ENCODE results near the gene CDH23. TPM values are rescaled to one million over a fixed set of nuclear protein-coding genes. Genes with fewer than 3 reads are reported as not detected.

The CDH23 gene
- total and polyA plus RNA-seq, 2 donors from 2014 or later, result 1.1 to 6.4 TPM

DNA sequence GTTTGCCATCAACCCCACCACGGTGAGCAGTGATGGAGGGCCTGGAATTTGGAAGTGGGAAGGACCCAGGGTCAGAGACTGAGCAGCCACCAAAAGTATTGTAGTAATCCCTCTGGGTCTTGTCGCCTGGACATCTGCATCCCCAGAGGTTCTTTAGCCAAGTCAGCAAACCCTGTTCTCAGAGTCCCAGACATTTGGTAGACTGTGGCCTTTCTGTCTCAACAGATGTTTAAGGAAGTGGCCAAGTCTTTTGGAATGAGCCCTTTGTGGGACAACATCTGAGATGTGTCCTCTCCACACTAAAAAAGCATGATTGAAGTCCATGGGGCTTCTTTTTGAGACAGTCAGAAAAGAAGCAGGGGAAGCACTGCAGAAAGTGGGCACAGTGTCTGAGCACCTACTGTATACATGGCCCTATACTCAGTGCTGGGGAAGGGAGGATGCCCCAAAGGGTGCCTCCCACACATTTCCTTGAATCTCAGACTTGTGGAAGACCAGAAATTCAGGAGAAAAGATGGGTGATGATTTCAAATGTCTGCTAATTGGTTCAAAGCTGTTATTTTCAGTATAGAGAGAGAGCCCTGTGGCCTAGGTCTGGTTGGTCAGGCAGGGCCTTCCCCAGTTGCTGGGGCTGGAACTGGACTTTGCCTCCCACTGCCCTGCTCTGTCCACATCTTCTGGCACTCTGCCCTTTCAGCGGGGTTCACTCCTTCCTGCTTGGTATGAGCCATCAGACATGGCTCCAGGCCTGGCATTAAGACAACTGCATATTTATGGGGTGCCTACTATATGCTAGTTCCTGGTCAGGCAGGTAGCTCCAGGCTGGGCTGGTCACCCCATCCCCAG is 403.1 kb downstream of the CDH23 start:
- H3K27ac ChIP-seq (ENCODE audit: low read depth in 2 of 2, low read length in 2 of 2), result no peak overlapping the region
- H3K4me3 ChIP-seq (ENCODE audit: low read length in 3 of 3), result no peak overlapping the region
- H3K9me3 ChIP-seq (ENCODE audit: control insufficient read depth in 2 of 3, insufficient read depth in 1 of 3, low read length in 3 of 3), result no peaks in the 10 kb centered on the region
- no peaks in the 10 kb centered on the region for H3K36me3 ChIP-seq (ENCODE audit: control insufficient read depth in 2 of 3, insufficient read depth in 3 of 3, low read length in 3 of 3)
- DNase-seq (peak in 1 of 5 donors; percentile 53), FAIRE-seq (peak; percentile 8)
- no peaks in the 10 kb centered on the region for H3K4me1 ChIP-seq (ENCODE audit: control insufficient read depth in 2 of 3, insufficient read depth in 2 of 3, low read depth in 1 of 3, low read length in 3 of 3)
- no peaks in the 10 kb centered on the region for H3K27me3 ChIP-seq (ENCODE audit: control insufficient read depth, insufficient read depth, low read length)
- intact Hi-C loops (cut with DNase I), result no loop called here
- H3K9ac ChIP-seq (ENCODE audit: low read length in 3 of 3), result no peak overlapping the region
- TF ChIP-seq, protein P1, sequence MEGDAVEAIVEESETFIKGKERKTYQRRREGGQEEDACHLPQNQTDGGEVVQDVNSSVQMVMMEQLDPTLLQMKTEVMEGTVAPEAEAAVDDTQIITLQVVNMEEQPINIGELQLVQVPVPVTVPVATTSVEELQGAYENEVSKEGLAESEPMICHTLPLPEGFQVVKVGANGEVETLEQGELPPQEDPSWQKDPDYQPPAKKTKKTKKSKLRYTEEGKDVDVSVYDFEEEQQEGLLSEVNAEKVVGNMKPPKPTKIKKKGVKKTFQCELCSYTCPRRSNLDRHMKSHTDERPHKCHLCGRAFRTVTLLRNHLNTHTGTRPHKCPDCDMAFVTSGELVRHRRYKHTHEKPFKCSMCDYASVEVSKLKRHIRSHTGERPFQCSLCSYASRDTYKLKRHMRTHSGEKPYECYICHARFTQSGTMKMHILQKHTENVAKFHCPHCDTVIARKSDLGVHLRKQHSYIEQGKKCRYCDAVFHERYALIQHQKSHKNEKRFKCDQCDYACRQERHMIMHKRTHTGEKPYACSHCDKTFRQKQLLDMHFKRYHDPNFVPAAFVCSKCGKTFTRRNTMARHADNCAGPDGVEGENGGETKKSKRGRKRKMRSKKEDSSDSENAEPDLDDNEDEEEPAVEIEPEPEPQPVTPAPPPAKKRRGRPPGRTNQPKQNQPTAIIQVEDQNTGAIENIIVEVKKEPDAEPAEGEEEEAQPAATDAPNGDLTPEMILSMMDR (IDR thresholded peaks at IDR 0.05; ENCODE audit: borderline replicate concordance, extremely low read depth, insufficient read depth), result no peak

DNA sequence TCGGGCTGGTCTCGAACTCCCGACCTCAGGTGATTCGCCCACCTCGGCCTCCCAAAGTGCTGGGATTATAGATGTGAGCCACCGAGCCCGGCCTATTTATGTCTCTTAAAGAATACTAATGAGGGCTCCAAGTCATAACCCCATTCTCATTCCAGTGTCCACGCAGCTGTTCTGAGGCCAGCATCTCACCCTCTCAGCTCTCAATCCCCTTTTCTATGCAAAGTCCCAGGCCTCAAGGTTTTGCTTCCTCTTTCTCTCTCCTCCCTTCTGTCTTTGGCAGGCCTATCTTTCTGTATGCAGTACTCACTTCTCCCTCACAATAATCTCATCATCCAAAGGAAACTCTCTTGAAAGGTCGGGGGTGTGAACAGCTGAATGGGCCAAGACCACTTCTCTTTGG is 404.6 kb downstream of the CDH23 start:
- H3K27me3 ChIP-seq (ENCODE audit: control insufficient read depth, insufficient read depth, low read length), result no peaks in the 10 kb centered on the region
- FAIRE-seq, result no peak
- H3K36me3 ChIP-seq (ENCODE audit: control insufficient read depth in 2 of 3, insufficient read depth in 3 of 3, low read length in 3 of 3), result no peaks in the 10 kb centered on the region
- peak in 1 of 5 donors; percentile 30 for DNase-seq
- TF ChIP-seq, protein P1 (IDR thresholded peaks at IDR 0.05; ENCODE audit: borderline replicate concordance, extremely low read depth, insufficient read depth), result no peak
- no peak overlapping the region for H3K4me3 ChIP-seq (ENCODE audit: low read length in 3 of 3)
- H3K27ac ChIP-seq (ENCODE audit: low read depth in 2 of 2, low read length in 2 of 2), result no peak overlapping the region
- no peak overlapping the region for H3K9ac ChIP-seq (ENCODE audit: low read length in 3 of 3)
- intact Hi-C loops (cut with DNase I), result no loop called here
- peaks cover 0 to 2% (median 0%) of the 10 kb centered on the region in 3 donors for H3K4me1 ChIP-seq (ENCODE audit: control insufficient read depth in 2 of 3, insufficient read depth in 2 of 3, low read depth in 1 of 3, low read length in 3 of 3)
- no peaks in the 10 kb centered on the region for H3K9me3 ChIP-seq (ENCODE audit: control insufficient read depth in 2 of 3, insufficient read depth in 1 of 3, low read length in 3 of 3)

DNA sequence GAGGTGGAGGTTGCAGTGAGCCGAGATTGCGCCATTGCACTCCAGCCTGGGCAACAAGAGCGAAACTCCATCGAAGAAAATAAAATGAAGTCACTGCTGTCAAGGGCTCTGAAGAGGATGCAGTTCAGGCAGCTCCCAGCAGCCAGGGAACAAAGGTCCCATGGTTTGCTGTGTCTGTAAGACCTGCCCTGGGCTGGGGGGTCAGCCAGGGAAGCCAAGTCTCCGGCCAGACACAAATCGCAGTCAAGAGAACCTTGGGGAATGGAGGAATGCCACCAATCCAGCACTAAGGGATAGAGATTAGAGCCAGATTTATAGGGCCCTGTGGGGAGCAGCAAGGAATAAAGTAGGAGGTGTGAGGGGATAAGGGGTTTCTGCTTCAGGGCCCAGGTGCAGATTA is 405.5 kb downstream of the CDH23 start:
- Histone ChIP-seq H3K9ac (ENCODE audit: low read length in 3 of 3) (no peak overlapping the region), H3K9me3 (ENCODE audit: control insufficient read depth in 2 of 3, insufficient read depth in 1 of 3, low read length in 3 of 3) (no peaks in the 10 kb centered on the region), H3K27me3 (ENCODE audit: control insufficient read depth, insufficient read depth, low read length) (no peaks in the 10 kb centered on the region), H3K27ac (ENCODE audit: low read depth in 2 of 2, low read length in 2 of 2) (no peak overlapping the region), H3K36me3 (ENCODE audit: control insufficient read depth in 2 of 3, insufficient read depth in 3 of 3, low read length in 3 of 3) (no peaks in the 10 kb centered on the region), H3K4me1 (ENCODE audit: control insufficient read depth in 2 of 3, insufficient read depth in 2 of 3, low read depth in 1 of 3, low read length in 3 of 3) (peaks cover 0 to 2% (median 0%) of the 10 kb centered on the region in 3 donors), H3K4me3 (ENCODE audit: low read length in 3 of 3) (no peak overlapping the region)
- intact Hi-C loops (cut with DNase I), result no loop called here
- TF ChIP-seq, protein P1 (IDR thresholded peaks at IDR 0.05; ENCODE audit: borderline replicate concordance, extremely low read depth, insufficient read depth), result no peak
- FAIRE-seq (no peak), DNase-seq (no peak)

All from kidney (tissue), 14 donors.